GM23248 (cell line): ENCODE data around the gene BNIP5.

Experiments
- EZH2 ChIP-seq: fragments of 200-600 bp; sonication (generic); IDR thresholded peaks from 2 replicates; pipeline ENCODE4 v1.6.1; 2018; ENCODE audit warnings: antibody characterized with exemption, mild to moderate bottlenecking; ENCODE audit not compliant: insufficient read depth, poor library complexity, severe bottlenecking
- EZH2phosphoT487 ChIP-seq: fragments of 200-600 bp; sonication (generic); IDR thresholded peaks from 2 replicates; pipeline ENCODE4 v1.6.1; 2018; ENCODE audit warnings: antibody characterized with exemption, moderate library complexity, mild to moderate bottlenecking, low read depth; ENCODE audit not compliant: insufficient read depth

DNA sequence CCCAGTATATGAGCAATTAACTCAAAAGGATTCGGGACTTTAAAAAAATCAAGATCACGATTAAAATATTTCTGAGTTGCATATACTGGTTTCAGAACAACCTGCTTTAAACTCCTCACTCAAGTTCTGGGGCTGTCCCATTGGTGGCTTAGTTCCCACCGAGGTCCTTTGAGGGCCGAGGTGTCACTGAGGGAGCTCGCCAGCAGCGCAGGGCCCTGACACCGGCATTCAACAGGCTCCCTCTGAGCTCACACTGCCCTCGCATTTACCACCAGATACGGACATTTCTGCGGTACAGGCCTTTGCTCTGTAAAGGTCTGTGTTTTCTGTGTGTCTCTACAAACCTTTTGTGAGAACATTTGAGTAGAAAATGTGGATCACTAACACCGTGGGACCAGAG, 24.4 kb upstream of the BNIP5 start:
- no peak for TF ChIP-seq EZH2
- no peak for TF ChIP-seq EZH2phosphoT487
